Measurements from ENCODE around the gene DIS3L2. TPM values are rescaled to one million over a fixed set of nuclear protein-coding genes. Genes with fewer than 3 reads are reported as not detected.

Gene DIS3L2
- total and polyA plus RNA-seq, 2 experiments from 2014 or later = 35.5 to 50.1 TPM

GRCh38 chr2:232134939-232135338 lies 173.4 kb downstream of the DIS3L2 start:
- H3K27ac ChIP-seq = no peak overlapping the region
- no peaks in the 10 kb centered on the region for H3K27me3 ChIP-seq
- no peaks in the 10 kb centered on the region for H3K36me3 ChIP-seq
- no peak overlapping the region for H3K4me3 ChIP-seq
- no peak for DNase-seq (ENCODE audit: low read depth in 1 of 2, low spot score in 1 of 2)
- TF ChIP-seq, protein P1, sequence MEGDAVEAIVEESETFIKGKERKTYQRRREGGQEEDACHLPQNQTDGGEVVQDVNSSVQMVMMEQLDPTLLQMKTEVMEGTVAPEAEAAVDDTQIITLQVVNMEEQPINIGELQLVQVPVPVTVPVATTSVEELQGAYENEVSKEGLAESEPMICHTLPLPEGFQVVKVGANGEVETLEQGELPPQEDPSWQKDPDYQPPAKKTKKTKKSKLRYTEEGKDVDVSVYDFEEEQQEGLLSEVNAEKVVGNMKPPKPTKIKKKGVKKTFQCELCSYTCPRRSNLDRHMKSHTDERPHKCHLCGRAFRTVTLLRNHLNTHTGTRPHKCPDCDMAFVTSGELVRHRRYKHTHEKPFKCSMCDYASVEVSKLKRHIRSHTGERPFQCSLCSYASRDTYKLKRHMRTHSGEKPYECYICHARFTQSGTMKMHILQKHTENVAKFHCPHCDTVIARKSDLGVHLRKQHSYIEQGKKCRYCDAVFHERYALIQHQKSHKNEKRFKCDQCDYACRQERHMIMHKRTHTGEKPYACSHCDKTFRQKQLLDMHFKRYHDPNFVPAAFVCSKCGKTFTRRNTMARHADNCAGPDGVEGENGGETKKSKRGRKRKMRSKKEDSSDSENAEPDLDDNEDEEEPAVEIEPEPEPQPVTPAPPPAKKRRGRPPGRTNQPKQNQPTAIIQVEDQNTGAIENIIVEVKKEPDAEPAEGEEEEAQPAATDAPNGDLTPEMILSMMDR (IDR thresholded peaks at IDR 0.05; ENCODE audit: low read depth, low read length) = no peak
- no peaks in the 10 kb centered on the region for H3K9me3 ChIP-seq (ENCODE audit: low read depth)
- no peaks in the 10 kb centered on the region for H3K4me1 ChIP-seq (ENCODE audit: low read depth)

- H3K36me3 ChIP-seq = no peaks in the 10 kb centered on the region
- DNase-seq (ENCODE audit: low read depth in 1 of 2, low spot score in 1 of 2) = peak in 1 of 2 donors; percentile 8
- no peaks in the 10 kb centered on the region for H3K27me3 ChIP-seq
- no peak overlapping the region for H3K27ac ChIP-seq
- H3K9me3 ChIP-seq (ENCODE audit: low read depth) = no peaks in the 10 kb centered on the region
- TF ChIP-seq, protein P1 (IDR thresholded peaks at IDR 0.05; ENCODE audit: low read depth, low read length) = no peak
- H3K4me1 ChIP-seq (ENCODE audit: low read depth) = no peaks in the 10 kb centered on the region
- H3K4me3 ChIP-seq = no peak overlapping the region
Observed at GRCh38 chr2:232137356-232138147, 176.0 kb downstream of the DIS3L2 start.

DNA sequence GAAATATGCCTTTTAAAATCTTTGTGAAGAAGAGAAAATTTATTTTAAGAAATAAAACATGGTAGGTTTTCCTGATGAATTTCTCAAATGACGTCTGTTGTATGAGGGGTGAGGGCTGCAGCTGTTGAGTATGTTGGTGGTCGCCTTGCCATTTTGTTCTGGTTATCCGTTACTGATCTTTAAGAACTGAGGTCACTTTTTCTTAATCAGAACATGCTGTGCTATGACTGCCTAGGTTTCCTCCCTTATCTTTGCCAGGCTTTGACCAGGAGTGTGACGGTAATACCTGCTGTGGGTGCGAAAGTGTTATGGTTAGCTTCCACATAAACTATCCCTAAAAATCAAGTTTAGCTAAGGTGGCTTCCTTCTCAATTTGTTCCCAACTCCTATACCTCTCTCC lies 176.9 kb downstream of the DIS3L2 start:
- TF ChIP-seq, protein P1 (IDR thresholded peaks at IDR 0.05; ENCODE audit: low read depth, low read length) = no peak

DNA sequence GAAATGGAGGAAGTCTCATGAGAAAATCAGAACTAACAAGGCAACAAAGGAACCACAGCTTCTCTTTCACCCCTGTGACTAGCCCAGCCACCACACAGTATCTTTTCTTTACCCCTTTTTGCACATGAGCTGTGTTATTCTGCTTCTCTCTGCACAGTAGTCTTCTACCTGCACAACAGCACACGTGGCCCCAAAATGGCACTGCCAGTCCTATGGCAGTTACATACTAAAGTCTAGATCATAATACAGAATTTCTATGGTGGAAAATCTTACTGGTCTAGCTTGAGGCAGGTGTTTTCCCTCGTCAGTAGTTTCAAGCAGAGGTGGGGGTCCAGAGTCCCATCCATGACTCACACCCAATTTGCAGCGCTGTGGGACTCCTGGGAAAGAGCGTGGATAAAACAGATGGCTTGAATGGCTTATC lies 177.7 kb downstream of the DIS3L2 start:
- H3K9me3 ChIP-seq (ENCODE audit: low read depth) = no peaks in the 10 kb centered on the region
- no peaks in the 10 kb centered on the region for H3K36me3 ChIP-seq
- no peak overlapping the region for H3K4me3 ChIP-seq
- no peak overlapping the region for H3K27ac ChIP-seq
- TF ChIP-seq, protein P1 (IDR thresholded peaks at IDR 0.05; ENCODE audit: low read depth, low read length) = no peak
- DNase-seq (ENCODE audit: low read depth in 1 of 2, low spot score in 1 of 2) = no peak
- no peaks in the 10 kb centered on the region for H3K27me3 ChIP-seq
- H3K4me1 ChIP-seq (ENCODE audit: low read depth) = no peaks in the 10 kb centered on the region

More for the DNA sequence above, 176.9 kb downstream of the DIS3L2 start:
- Histone ChIP-seq H3K27ac (no peak overlapping the region), H3K27me3 (no peaks in the 10 kb centered on the region), H3K4me3 (no peak overlapping the region), H3K4me1 (ENCODE audit: low read depth) (no peaks in the 10 kb centered on the region), H3K36me3 (no peaks in the 10 kb centered on the region), H3K9me3 (ENCODE audit: low read depth) (no peaks in the 10 kb centered on the region)
- DNase-seq (ENCODE audit: low read depth in 1 of 2, low spot score in 1 of 2) = no peak

- H3K27ac ChIP-seq = no peak overlapping the region
- TF ChIP-seq, protein P1 (IDR thresholded peaks at IDR 0.05; ENCODE audit: low read depth, low read length) = no peak
Observed at GRCh38 chr2:232139786-232140562, 178.5 kb downstream of the DIS3L2 start.

More at GRCh38 chr2:232139786-232140562, 178.5 kb downstream of the DIS3L2 start:
- Histone ChIP-seq H3K36me3 (peaks cover 2% of the 10 kb centered on the region), H3K9me3 (ENCODE audit: low read depth) (no peaks in the 10 kb centered on the region), H3K4me3 (no peak overlapping the region), H3K4me1 (ENCODE audit: low read depth) (no peaks in the 10 kb centered on the region), H3K27me3 (no peaks in the 10 kb centered on the region)
- peak in 1 of 2 donors; percentile 4 for DNase-seq (ENCODE audit: low read depth in 1 of 2, low spot score in 1 of 2)

All from cardiac muscle cell (in vitro differentiated cells and primary cell).